ENCODE data around the gene UBE2U.

UBE2U gene

GRCh38 chr1:64295561-64295960 lies 92.1 kb downstream of the UBE2U start:
- Histone ChIP-seq H3K4me3 (ENCODE audit: insufficient read depth, low read length, poor library complexity, severe bottlenecking) (no peak overlapping the region), H3K79me2 (ENCODE audit: insufficient read depth, low read length) (no peaks in the 10 kb centered on the region), H3K27ac (ENCODE audit: low read depth, low read length) (no peak overlapping the region), H3K9me3 (ENCODE audit: insufficient read depth, low read length) (no peaks in the 10 kb centered on the region), H3K9ac (ENCODE audit: low read length) (no peak overlapping the region), H3K27me3 (ENCODE audit: low read length) (no peaks in the 10 kb centered on the region), H3F3A (ENCODE audit: insufficient read depth) (no peaks in the 10 kb centered on the region), H3K36me3 (ENCODE audit: low read length) (no peaks in the 10 kb centered on the region), H3K9me2 (replicated peaks; ENCODE audit: insufficient read depth, low read length) (no peaks in the 10 kb centered on the region), H4K20me1 (ENCODE audit: low read depth, low read length) (no peaks in the 10 kb centered on the region), H2AFZ (ENCODE audit: low read depth, low read length, severe bottlenecking) (no peak overlapping the region), H3K4me2 (ENCODE audit: low read depth, low read length, poor library complexity, severe bottlenecking) (no peak overlapping the region)
- no peak for TF ChIP-seq EZH2phosphoT487 (conservative IDR thresholded peaks at IDR 0.05; ENCODE audit: low read length)
- TF ChIP-seq CTCF (IDR thresholded peaks at IDR 0.05; ENCODE audit: insufficient read depth, low read length, poor library complexity, severe bottlenecking), result no peak

- Histone ChIP-seq H3K27me3 (ENCODE audit: low read length) (no peaks in the 10 kb centered on the region), H4K20me1 (ENCODE audit: low read depth, low read length) (no peaks in the 10 kb centered on the region), H3F3A (ENCODE audit: insufficient read depth) (no peaks in the 10 kb centered on the region), H3K79me2 (ENCODE audit: insufficient read depth, low read length) (no peaks in the 10 kb centered on the region), H3K36me3 (ENCODE audit: low read length) (no peaks in the 10 kb centered on the region), H3K9ac (ENCODE audit: low read length) (no peak overlapping the region), H2AFZ (ENCODE audit: low read depth, low read length, severe bottlenecking) (no peak overlapping the region), H3K4me3 (ENCODE audit: insufficient read depth, low read length, poor library complexity, severe bottlenecking) (no peak overlapping the region), H3K27ac (ENCODE audit: low read depth, low read length) (no peak overlapping the region), H3K9me2 (replicated peaks; ENCODE audit: insufficient read depth, low read length) (no peaks in the 10 kb centered on the region), H3K4me2 (ENCODE audit: low read depth, low read length, poor library complexity, severe bottlenecking) (no peak overlapping the region), H3K9me3 (ENCODE audit: insufficient read depth, low read length) (no peaks in the 10 kb centered on the region)
- TF ChIP-seq EZH2phosphoT487 (conservative IDR thresholded peaks at IDR 0.05; ENCODE audit: low read length), result no peak
- no peak for TF ChIP-seq CTCF (IDR thresholded peaks at IDR 0.05; ENCODE audit: insufficient read depth, low read length, poor library complexity, severe bottlenecking)
Measured at GRCh38 chr1:64296459-64296858, 93.0 kb downstream of the UBE2U start.

GRCh38 chr1:64302194-64302593 lies 98.8 kb downstream of the UBE2U start:
- H3K9me3 ChIP-seq (ENCODE audit: insufficient read depth, low read length), result no peaks in the 10 kb centered on the region
- H3K4me3 ChIP-seq (ENCODE audit: insufficient read depth, low read length, poor library complexity, severe bottlenecking), result no peak overlapping the region
- no peak overlapping the region for H3K27ac ChIP-seq (ENCODE audit: low read depth, low read length)
- H3K79me2 ChIP-seq (ENCODE audit: insufficient read depth, low read length), result no peaks in the 10 kb centered on the region
- no peak overlapping the region for H3K9ac ChIP-seq (ENCODE audit: low read length)
- no peaks in the 10 kb centered on the region for H4K20me1 ChIP-seq (ENCODE audit: low read depth, low read length)
- no peaks in the 10 kb centered on the region for H3F3A ChIP-seq (ENCODE audit: insufficient read depth)
- H3K9me2 ChIP-seq (replicated peaks; ENCODE audit: insufficient read depth, low read length), result no peaks in the 10 kb centered on the region
- H2AFZ ChIP-seq (ENCODE audit: low read depth, low read length, severe bottlenecking), result no peak overlapping the region
- H3K4me2 ChIP-seq (ENCODE audit: low read depth, low read length, poor library complexity, severe bottlenecking), result no peak overlapping the region
- no peak for TF ChIP-seq EZH2phosphoT487 (conservative IDR thresholded peaks at IDR 0.05; ENCODE audit: low read length)
- TF ChIP-seq CTCF (IDR thresholded peaks at IDR 0.05; ENCODE audit: insufficient read depth, low read length, poor library complexity, severe bottlenecking), result no peak
- H3K36me3 ChIP-seq (ENCODE audit: low read length), result no peaks in the 10 kb centered on the region
- H3K27me3 ChIP-seq (ENCODE audit: low read length), result no peaks in the 10 kb centered on the region
